ENCODE data around the gene USO1.

DNA sequence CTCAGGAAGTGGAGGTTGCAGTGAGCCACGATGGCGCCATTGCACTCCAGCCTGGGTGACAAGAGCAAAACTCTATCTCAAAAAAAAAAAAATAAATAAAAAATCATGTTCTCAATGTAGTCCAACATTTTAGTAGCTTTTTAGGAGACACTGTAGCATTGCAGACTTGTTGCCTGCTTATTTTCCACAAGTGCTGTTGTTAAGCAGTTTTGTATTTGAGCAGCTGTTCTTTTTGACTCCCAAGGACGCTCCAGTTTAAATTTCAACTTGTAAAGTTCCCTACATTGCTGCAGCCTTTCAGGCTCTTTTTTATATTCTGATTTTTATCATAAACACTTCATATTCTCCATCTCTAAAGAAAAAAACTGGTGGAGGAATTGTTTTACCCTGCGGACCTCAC is 94.7 kb downstream of the USO1 start:
- TF ChIP-seq, protein P1, sequence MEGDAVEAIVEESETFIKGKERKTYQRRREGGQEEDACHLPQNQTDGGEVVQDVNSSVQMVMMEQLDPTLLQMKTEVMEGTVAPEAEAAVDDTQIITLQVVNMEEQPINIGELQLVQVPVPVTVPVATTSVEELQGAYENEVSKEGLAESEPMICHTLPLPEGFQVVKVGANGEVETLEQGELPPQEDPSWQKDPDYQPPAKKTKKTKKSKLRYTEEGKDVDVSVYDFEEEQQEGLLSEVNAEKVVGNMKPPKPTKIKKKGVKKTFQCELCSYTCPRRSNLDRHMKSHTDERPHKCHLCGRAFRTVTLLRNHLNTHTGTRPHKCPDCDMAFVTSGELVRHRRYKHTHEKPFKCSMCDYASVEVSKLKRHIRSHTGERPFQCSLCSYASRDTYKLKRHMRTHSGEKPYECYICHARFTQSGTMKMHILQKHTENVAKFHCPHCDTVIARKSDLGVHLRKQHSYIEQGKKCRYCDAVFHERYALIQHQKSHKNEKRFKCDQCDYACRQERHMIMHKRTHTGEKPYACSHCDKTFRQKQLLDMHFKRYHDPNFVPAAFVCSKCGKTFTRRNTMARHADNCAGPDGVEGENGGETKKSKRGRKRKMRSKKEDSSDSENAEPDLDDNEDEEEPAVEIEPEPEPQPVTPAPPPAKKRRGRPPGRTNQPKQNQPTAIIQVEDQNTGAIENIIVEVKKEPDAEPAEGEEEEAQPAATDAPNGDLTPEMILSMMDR (IDR thresholded peaks at IDR 0.05 in 8 of 11, conservative IDR thresholded peaks at IDR 0.05 in 3 of 11) = no peak
- TF ChIP-seq POLR2A (IDR thresholded peaks at IDR 0.05) (no peak), POLR2AphosphoS5 (IDR thresholded peaks at IDR 0.05) (no peak)
